HG02840 (cell line): Measurements from ENCODE around the gene KRTAP10-7.
"Not testable (repeated sequence)": the region's sequence is repeated elsewhere in the genome, so short reads cannot be mapped to it uniquely, and the experiment has no call there.

Experiments used
- ATAC-seq: cut with Tn5 transposase; IDR thresholded peaks from one replicate; pipeline ENCODE4 v1.9.1; 2021; ENCODE audit warnings: mild to moderate bottlenecking, moderate library complexity, moderate number of reproducible peaks; ENCODE audit not compliant: unreplicated experiment, low FRiP score

Gene KRTAP10-7

GRCh38 chr21:44589586-44590305 is 10.7 kb upstream of the KRTAP10-7 start:
- no peak for ATAC-seq

GRCh38 chr21:44590311-44590721 is 10.1 kb upstream of the KRTAP10-7 start:
- ATAC-seq: no peak

GRCh38 chr21:44590897-44591800 is 9.2 kb upstream of the KRTAP10-7 start:
- ATAC-seq: not testable (repeated sequence)

- not testable (repeated sequence) for ATAC-seq
Measured at GRCh38 chr21:44591801-44592130, 8.6 kb upstream of the KRTAP10-7 start.

GRCh38 chr21:44592446-44593311 is 7.7 kb upstream of the KRTAP10-7 start, which contains the start of gene KRTAP10-6:
Gene KRTAP10-6, minus strand, starts transcription at chr21:44592505. Its CDS starts 21 bp downstream, at chr21:44592484.
- ATAC-seq: no peak

- no peak for ATAC-seq
Measured at GRCh38 chr21:44593598-44594405, 6.6 kb upstream of the KRTAP10-7 start.

GRCh38 chr21:44594406-44594916 is 5.9 kb upstream of the KRTAP10-7 start:
- ATAC-seq: no peak

- ATAC-seq: no peak
Measured at GRCh38 chr21:44595524-44595923, 4.9 kb upstream of the KRTAP10-7 start.

- ATAC-seq: no peak
Measured at GRCh38 chr21:44596068-44596725, 4.2 kb upstream of the KRTAP10-7 start.

GRCh38 chr21:44598061-44598460 is 2.3 kb upstream of the KRTAP10-7 start:
- ATAC-seq: no peak

- ATAC-seq: no peak
Measured at GRCh38 chr21:44599264-44600029, 950 bp upstream of the KRTAP10-7 start.

- not testable (repeated sequence) for ATAC-seq
Measured at GRCh38 chr21:44601091-44601490, 694 bp downstream of the KRTAP10-7 start.

GRCh38 chr21:44601596-44602462 is 1.4 kb downstream of the KRTAP10-7 start:
- ATAC-seq: no peak

- ATAC-seq: no peak
Measured at GRCh38 chr21:44602463-44602850, 2.1 kb downstream of the KRTAP10-7 start.

- no peak for ATAC-seq
Measured at GRCh38 chr21:44603109-44603875, 2.9 kb downstream of the KRTAP10-7 start.

- no peak for ATAC-seq
Measured at GRCh38 chr21:44603911-44604310, 3.5 kb downstream of the KRTAP10-7 start.

GRCh38 chr21:44606495-44606894 is 6.1 kb downstream of the KRTAP10-7 start:
- no peak for ATAC-seq
